ENCODE measurements around the gene RNF39. TPM values are rescaled to one million over a fixed set of nuclear protein-coding genes. Genes with fewer than 3 reads are reported as not detected.

The RNF39 gene
- total RNA-seq, 2 experiments from 2014 or later = not detected

DNA sequence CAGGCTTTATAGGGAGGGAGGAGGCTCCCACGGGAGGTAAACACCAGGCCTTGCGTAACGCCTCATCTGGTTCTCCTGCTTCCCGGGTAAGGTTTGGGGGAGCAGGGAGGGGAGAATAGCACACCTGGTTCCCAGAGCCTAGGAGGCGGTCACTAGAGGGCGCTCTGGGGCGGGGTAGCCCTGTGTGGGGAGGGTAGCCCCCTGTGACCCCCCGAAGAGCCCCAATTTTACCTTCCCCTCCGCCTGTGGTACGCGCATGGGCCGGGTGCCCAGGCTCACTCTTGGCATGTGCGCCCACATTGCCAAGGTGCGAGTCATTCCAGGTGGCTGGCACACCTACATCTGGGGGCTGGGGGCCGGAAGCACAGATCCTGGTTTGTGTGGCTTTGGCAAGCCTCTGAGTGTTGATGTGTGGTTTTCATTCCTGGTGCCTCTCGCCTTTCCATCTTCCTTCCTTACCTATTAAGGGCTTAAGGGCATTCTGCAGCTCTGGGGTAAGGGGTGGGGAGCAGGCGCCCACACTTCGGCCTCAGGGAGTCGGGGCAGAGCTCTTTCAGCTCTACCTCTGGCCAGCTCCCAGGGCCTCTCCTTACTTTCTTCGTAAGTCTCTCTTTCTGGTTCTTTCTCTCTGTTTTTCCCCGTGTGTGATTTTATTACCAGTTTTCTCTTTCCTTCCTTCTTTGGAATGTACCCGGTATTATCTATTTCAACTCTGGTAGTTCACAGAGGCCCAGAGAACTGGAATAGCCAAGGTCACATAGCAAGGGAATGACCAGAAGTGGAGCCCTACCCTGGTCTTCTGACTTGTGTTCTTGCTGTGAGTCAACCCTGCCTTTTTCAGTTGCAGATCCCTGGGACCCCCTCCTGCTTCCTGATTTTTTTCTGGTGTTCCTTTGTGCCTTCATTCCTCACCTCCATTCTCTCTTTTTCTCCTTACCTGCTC is 492 bp upstream of the RNF39 start:
- Histone ChIP-seq H3K4me1 (ENCODE audit: insufficient read depth, low read length, poor library complexity, severe bottlenecking) (no peaks in the 10 kb centered on the region), H2AFZ (ENCODE audit: low read length) (no peak overlapping the region), H3K27ac (ENCODE audit: low read depth, low read length, poor library complexity, severe bottlenecking) (no peak overlapping the region), H3K4me3 (ENCODE audit: low read depth, low read length, poor library complexity, severe bottlenecking) (no peak overlapping the region), H3K9me2 (ENCODE audit: insufficient read depth, low read length) (no peaks in the 10 kb centered on the region), H3K79me2 (ENCODE audit: insufficient read depth, low read depth, low read length) (no peaks in the 10 kb centered on the region), H4K20me1 (ENCODE audit: insufficient read depth, low read length) (no peaks in the 10 kb centered on the region), H3K36me3 (ENCODE audit: insufficient read depth, low read length) (no peaks in the 10 kb centered on the region), H3K9me3 (ENCODE audit: low read length) (no peaks in the 10 kb centered on the region), H3K4me2 (ENCODE audit: low read length) (no peak overlapping the region)
- CTCF ChIA-PET (ENCODE audit: unreplicated experiment) = no interaction called here
- no peak for TF ChIP-seq EZH2phosphoT487 (IDR thresholded peaks at IDR 0.05; ENCODE audit: borderline replicate concordance, low read depth, low read length)
- TF ChIP-seq, protein P1, sequence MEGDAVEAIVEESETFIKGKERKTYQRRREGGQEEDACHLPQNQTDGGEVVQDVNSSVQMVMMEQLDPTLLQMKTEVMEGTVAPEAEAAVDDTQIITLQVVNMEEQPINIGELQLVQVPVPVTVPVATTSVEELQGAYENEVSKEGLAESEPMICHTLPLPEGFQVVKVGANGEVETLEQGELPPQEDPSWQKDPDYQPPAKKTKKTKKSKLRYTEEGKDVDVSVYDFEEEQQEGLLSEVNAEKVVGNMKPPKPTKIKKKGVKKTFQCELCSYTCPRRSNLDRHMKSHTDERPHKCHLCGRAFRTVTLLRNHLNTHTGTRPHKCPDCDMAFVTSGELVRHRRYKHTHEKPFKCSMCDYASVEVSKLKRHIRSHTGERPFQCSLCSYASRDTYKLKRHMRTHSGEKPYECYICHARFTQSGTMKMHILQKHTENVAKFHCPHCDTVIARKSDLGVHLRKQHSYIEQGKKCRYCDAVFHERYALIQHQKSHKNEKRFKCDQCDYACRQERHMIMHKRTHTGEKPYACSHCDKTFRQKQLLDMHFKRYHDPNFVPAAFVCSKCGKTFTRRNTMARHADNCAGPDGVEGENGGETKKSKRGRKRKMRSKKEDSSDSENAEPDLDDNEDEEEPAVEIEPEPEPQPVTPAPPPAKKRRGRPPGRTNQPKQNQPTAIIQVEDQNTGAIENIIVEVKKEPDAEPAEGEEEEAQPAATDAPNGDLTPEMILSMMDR (conservative IDR thresholded peaks at IDR 0.05; ENCODE audit: low read length) = peak; percentile 70
- no TSS peak for BruUV-seq (replicated peaks)
- no peak for DNase-seq (ENCODE audit: low spot score)
- intact Hi-C loops (cut with micrococcal nuclease; ENCODE audit: unreplicated experiment) = no loop called here
- POLR2A ChIA-PET = no interaction called here

DNA sequence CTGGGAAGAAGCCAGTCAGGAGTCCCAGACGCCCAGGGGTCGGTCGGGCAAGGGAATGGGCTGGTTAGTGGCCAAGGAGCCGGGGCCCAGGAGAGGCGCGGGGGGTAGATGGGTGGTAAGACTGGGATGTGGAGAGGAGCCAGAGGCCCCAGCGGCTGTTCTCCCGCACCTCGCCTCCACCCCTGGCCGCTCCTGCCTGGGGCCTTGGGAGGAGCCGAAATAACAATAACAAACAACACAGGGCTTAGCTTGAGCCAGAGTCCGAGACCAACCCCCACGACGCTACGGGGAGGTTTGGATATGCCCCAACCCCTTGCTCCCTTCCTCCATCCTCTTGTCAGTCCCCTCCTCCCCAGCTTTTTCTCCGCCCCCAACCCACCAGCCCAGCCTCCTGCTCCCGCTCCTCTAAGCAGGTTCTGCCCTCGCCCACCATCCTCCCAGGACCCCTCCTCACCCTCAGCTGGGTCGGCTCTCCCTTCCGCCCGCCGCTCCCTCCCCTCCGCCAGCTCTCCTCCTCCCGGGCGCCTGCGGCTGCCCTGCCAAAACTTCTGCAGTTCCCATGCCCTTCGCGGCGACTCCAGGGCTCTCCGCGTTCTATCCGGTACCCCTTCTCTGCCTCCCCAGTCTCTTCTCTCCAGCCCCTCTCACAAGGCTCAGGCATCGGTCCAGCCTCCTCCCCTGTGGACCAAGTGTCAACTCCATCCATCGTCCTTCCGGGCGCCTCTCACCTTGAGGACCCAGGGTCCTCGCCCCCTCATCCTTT is 1.1 kb downstream of the RNF39 start:
- no peak overlapping the region for H3K4me2 ChIP-seq (ENCODE audit: low read length)
- ChIA-PET POLR2A (interaction anchor here (0.8 kb wide), 1 partner anchor 51 kb away, joined by 3 read pairs; no protein-coding TSS in a partner anchor), CTCF (ENCODE audit: unreplicated experiment) (no interaction called here)

More for the DNA sequence above, 1.1 kb downstream of the RNF39 start:
- Histone ChIP-seq H3K4me1 (ENCODE audit: insufficient read depth, low read length, poor library complexity, severe bottlenecking) (no peaks in the 10 kb centered on the region), H4K20me1 (ENCODE audit: insufficient read depth, low read length) (no peaks in the 10 kb centered on the region), H3K79me2 (ENCODE audit: insufficient read depth, low read depth, low read length) (no peaks in the 10 kb centered on the region), H3K27ac (ENCODE audit: low read depth, low read length, poor library complexity, severe bottlenecking) (no peak overlapping the region), H3K9me3 (ENCODE audit: low read length) (no peaks in the 10 kb centered on the region), H3K4me3 (ENCODE audit: low read depth, low read length, poor library complexity, severe bottlenecking) (no peak overlapping the region), H2AFZ (ENCODE audit: low read length) (no peak overlapping the region), H3K36me3 (ENCODE audit: insufficient read depth, low read length) (peaks cover 7% of the 10 kb centered on the region; the same call in 1 of the 2 replicates), H3K9me2 (ENCODE audit: insufficient read depth, low read length) (no peaks in the 10 kb centered on the region)
- DNase-seq (ENCODE audit: low spot score) = no peak
- intact Hi-C loops (cut with micrococcal nuclease; ENCODE audit: unreplicated experiment) = no loop called here
- no peak for TF ChIP-seq EZH2phosphoT487 (IDR thresholded peaks at IDR 0.05; ENCODE audit: borderline replicate concordance, low read depth, low read length)
- TF ChIP-seq, protein P1 (conservative IDR thresholded peaks at IDR 0.05; ENCODE audit: low read length) = no peak
- BruUV-seq (replicated peaks) = no TSS peak
